Left kidney (tissue), 2 donors: ENCODE data around the gene SPATA2L. TPM values are rescaled to one million over a fixed set of nuclear protein-coding genes. Genes with fewer than 3 reads are reported as not detected.
"Not testable (repeated sequence)": the region's sequence is repeated elsewhere in the genome, so short reads cannot be mapped to it uniquely, and the experiment has no call there.

Source experiments
- DNase-seq: peaks from one replicate; pipeline ENCODE4 v3.0.0-alpha.2; 2013
- polyA plus RNA-seq: library from polyadenylated mRNA; unstranded; fragments of 120-200 nt; gene quantifications from one replicate; pipeline ENCODE4 v1.2.1, GENCODE V29; 2013; ENCODE audit not compliant: insufficient read length

Gene SPATA2L
- polyA plus RNA-seq, 1 donor: 4.3 TPM

- no peak for DNase-seq
These were observed 7.7 kb upstream of the SPATA2L start for GRCh38 chr16:89709166-89709565.

- no peak for DNase-seq
These were observed 7.0 kb upstream of the SPATA2L start for GRCh38 chr16:89708481-89708931.

GRCh38 chr16:89707695-89708094 is 6.2 kb upstream of the SPATA2L start:
- DNase-seq: no peak

- no peak for DNase-seq
These were observed 5.2 kb upstream of the SPATA2L start for GRCh38 chr16:89706518-89707260.

GRCh38 chr16:89705006-89705405 is 3.5 kb upstream of the SPATA2L start:
- DNase-seq: no peak

- DNase-seq: no peak
These were observed 2.8 kb upstream of the SPATA2L start for GRCh38 chr16:89704281-89704680.

- DNase-seq: no peak
These were observed 668 bp downstream of the SPATA2L start for GRCh38 chr16:89700649-89701424.

- peak; percentile 97 for DNase-seq
These were observed 1.3 kb downstream of the SPATA2L start for GRCh38 chr16:89700100-89700648.

GRCh38 chr16:89699629-89700099 is 1.8 kb downstream of the SPATA2L start:
- DNase-seq: not testable (repeated sequence)

- not testable (repeated sequence) for DNase-seq
These were observed 2.8 kb downstream of the SPATA2L start for GRCh38 chr16:89698717-89699116.

GRCh38 chr16:89697616-89698331 is 3.7 kb downstream of the SPATA2L start:
- no peak for DNase-seq

GRCh38 chr16:89697161-89697615 is 4.3 kb downstream of the SPATA2L start:
- DNase-seq: no peak

- no peak for DNase-seq
These were observed 4.8 kb downstream of the SPATA2L start for GRCh38 chr16:89696670-89697128.

GRCh38 chr16:89695875-89696669 is 5.4 kb downstream of the SPATA2L start:
- DNase-seq: no peak

- no peak for DNase-seq
These were observed 6.2 kb downstream of the SPATA2L start for GRCh38 chr16:89695086-89695874.

GRCh38 chr16:89694784-89695085 is 6.8 kb downstream of the SPATA2L start:
- DNase-seq: not testable (repeated sequence)

GRCh38 chr16:89693931-89694783 is 7.3 kb downstream of the SPATA2L start:
- no peak for DNase-seq

GRCh38 chr16:89693289-89693731 is 8.2 kb downstream of the SPATA2L start:
- DNase-seq: no peak

GRCh38 chr16:89691986-89692569 is 9.4 kb downstream of the SPATA2L start:
- DNase-seq: no peak
